ENCODE data around the gene LRRTM4. TPM values are rescaled to one million over a fixed set of nuclear protein-coding genes. Genes with fewer than 3 reads are reported as not detected.

Gene LRRTM4
- total and polyA plus RNA-seq, 2 donors (not counting 1 experiment from before 2014, with no cell fraction given), result not detected

GRCh38 chr2:77119333-77119732, 402.8 kb downstream of the LRRTM4 start:
- Mint-ChIP-seq H3K4me3 (no peak overlapping the region), H3K9me3 (ENCODE audit: insufficient read depth) (no peaks in the 10 kb centered on the region), H3K4me1 (no peaks in the 10 kb centered on the region), H3K27ac (no peak overlapping the region), H3K27me3 (no peaks in the 10 kb centered on the region)
- ChIA-PET POLR2A (no interaction called here), CTCF (no interaction called here)
- no peak for ATAC-seq (ENCODE audit: low read depth)
- Histone ChIP-seq H3K4me1 (ENCODE audit: control insufficient read depth in 2 of 2, insufficient read depth in 2 of 2, low read length in 2 of 2) (no peaks in the 10 kb centered on the region), H3K36me3 (replicated peaks in 1 of 2; ENCODE audit: control extremely low read depth in 1 of 2, control insufficient read depth in 1 of 2, extremely low read depth in 1 of 2, insufficient read depth in 2 of 2, low read length in 1 of 2) (no peaks in the 10 kb centered on the region), H3K4me3 (ENCODE audit: control extremely low read depth in 1 of 5, extremely low read depth in 1 of 5, insufficient read depth in 1 of 5, low read depth in 2 of 5, low read length in 4 of 5) (no peak overlapping the region), H3K4me2 (replicated peaks; ENCODE audit: low read depth, low read length, poor library complexity, severe bottlenecking) (no peak overlapping the region), H2AFZ (ENCODE audit: insufficient read depth, low read depth, low read length, poor library complexity, severe bottlenecking) (no peak overlapping the region), H3K27ac (ENCODE audit: low read length in 2 of 2) (no peak overlapping the region), H3K9ac (ENCODE audit: low read length) (no peak overlapping the region), H3K79me2 (ENCODE audit: control insufficient read depth, insufficient read depth, low read length) (no peaks in the 10 kb centered on the region), H3K27me3 (replicated peaks in 1 of 4; ENCODE audit: control extremely low read depth in 1 of 4, control insufficient read depth in 3 of 4, insufficient read depth in 4 of 4, low read length in 3 of 4) (no peaks in the 10 kb centered on the region), H3K9me3 (ENCODE audit: control extremely low read depth in 1 of 3, control insufficient read depth in 2 of 3, insufficient read depth in 1 of 3, low read length in 2 of 3) (no peaks in the 10 kb centered on the region), H4K20me1 (ENCODE audit: control insufficient read depth, insufficient read depth, low read length, poor library complexity, severe bottlenecking) (no peaks in the 10 kb centered on the region)
- intact Hi-C loops (cut with micrococcal nuclease), result no loop called here
- no peak for DNase-seq
- no CpG with 5 or more reads among the region's 1 CpG for whole genome bisulfite sequencing (ENCODE audit: insufficient coverage)
- TF ChIP-seq CTCF (IDR thresholded peaks at IDR 0.05) (no peak), EZH2 (IDR thresholded peaks at IDR 0.05; ENCODE audit: borderline replicate concordance, insufficient read depth, low read depth, low read length, poor library complexity, severe bottlenecking) (no peak)

- no CpG with 5 or more reads among the region's 1 CpG for WGBS (ENCODE audit: insufficient coverage)
- no peaks in the 10 kb centered on the region for H3K4me1 Mint-ChIP-seq
- POLR2A ChIA-PET, result no interaction called here
These were observed 413.3 kb downstream of the LRRTM4 start for GRCh38 chr2:77108915-77109314.

More at GRCh38 chr2:77108915-77109314, 413.3 kb downstream of the LRRTM4 start:
- no peaks in the 10 kb centered on the region for H3K27me3 Mint-ChIP-seq
- no peaks in the 10 kb centered on the region for H3K79me2 ChIP-seq (ENCODE audit: control insufficient read depth, insufficient read depth, low read length)
- no peaks in the 10 kb centered on the region for H3K36me3 ChIP-seq (replicated peaks in 1 of 2; ENCODE audit: control extremely low read depth in 1 of 2, control insufficient read depth in 1 of 2, extremely low read depth in 1 of 2, insufficient read depth in 2 of 2, low read length in 1 of 2)
- no peak overlapping the region for H3K9ac ChIP-seq (ENCODE audit: low read length)
- H3K9me3 Mint-ChIP-seq (ENCODE audit: insufficient read depth), result peaks cover 4% of the 10 kb centered on the region
- no peak overlapping the region for H3K4me3 ChIP-seq (ENCODE audit: control extremely low read depth in 1 of 5, extremely low read depth in 1 of 5, insufficient read depth in 1 of 5, low read depth in 2 of 5, low read length in 4 of 5)
- H4K20me1 ChIP-seq (ENCODE audit: control insufficient read depth, insufficient read depth, low read length, poor library complexity, severe bottlenecking), result no peaks in the 10 kb centered on the region
- no peak overlapping the region for H2AFZ ChIP-seq (ENCODE audit: insufficient read depth, low read depth, low read length, poor library complexity, severe bottlenecking)
- H3K27ac Mint-ChIP-seq, result no peak overlapping the region
- DNase-seq, result no peak
- H3K4me3 Mint-ChIP-seq, result no peak overlapping the region
- H3K4me2 ChIP-seq (replicated peaks; ENCODE audit: low read depth, low read length, poor library complexity, severe bottlenecking), result no peak overlapping the region
- no peaks in the 10 kb centered on the region for H3K4me1 ChIP-seq (ENCODE audit: control insufficient read depth in 2 of 2, insufficient read depth in 2 of 2, low read length in 2 of 2)
- no peak for ATAC-seq (ENCODE audit: low read depth)
- CTCF ChIA-PET, result no interaction called here
- no peak overlapping the region for H3K27ac ChIP-seq (ENCODE audit: low read length in 2 of 2)
- H3K9me3 ChIP-seq (ENCODE audit: control extremely low read depth in 1 of 3, control insufficient read depth in 2 of 3, insufficient read depth in 1 of 3, low read length in 2 of 3), result no peaks in the 10 kb centered on the region
- intact Hi-C loops (cut with micrococcal nuclease), result no loop called here
- H3K27me3 ChIP-seq (replicated peaks in 1 of 4; ENCODE audit: control extremely low read depth in 1 of 4, control insufficient read depth in 3 of 4, insufficient read depth in 4 of 4, low read length in 3 of 4), result no peaks in the 10 kb centered on the region
- TF ChIP-seq EZH2 (IDR thresholded peaks at IDR 0.05; ENCODE audit: borderline replicate concordance, insufficient read depth, low read depth, low read length, poor library complexity, severe bottlenecking), result no peak
- TF ChIP-seq CTCF (IDR thresholded peaks at IDR 0.05), result no peak
